K562 treated with DMSO at 1 percent for 12 hours (cell line): ENCODE results near the gene MAGOHB. TPM values are rescaled to one million over a fixed set of nuclear protein-coding genes. Genes with fewer than 3 reads are reported as not detected.

Source experiments
- total RNA-seq: library from RNA; unstranded; fragments of 300-600 nt; gene quantifications from 2 replicates; pipeline ENCODE4 v1.2.3, GENCODE V29; 2022; ENCODE audit not compliant: insufficient read depth

Gene MAGOHB
- total RNA-seq, result 6.0 and 9.4 TPM in 2 replicates

GRCh38 chr12:10613349-10614055, at the start of gene MAGOHB:
TSS of gene MAGOHB (minus strand) at chr12:10613609. CDS start at chr12:10613532, 77 bp downstream.

Other genes with a start within 250 kb of the MAGOHB start
- gene KLRK1, start 223.6 kb downstream of the MAGOHB start, total RNA-seq, result not detected in 2 replicates
- gene KLRC4, start 203.9 kb downstream of the MAGOHB start, total RNA-seq, result not detected in 2 replicates
- gene KLRC3, start 193.0 kb downstream of the MAGOHB start, total RNA-seq, result not detected in 2 replicates
- not detected in 2 replicates for gene KLRC2, start 177.6 kb downstream of the MAGOHB start, total RNA-seq
- not detected in 2 replicates for gene KLRC1, start 160.2 kb downstream of the MAGOHB start, total RNA-seq
- 0.57 TPM in 1 of 2 replicates, not detected in the other for gene EIF2S3B, start 107.7 kb downstream of the MAGOHB start, total RNA-seq
- 0.39 TPM in 1 of 2 replicates, not detected in the other for gene STYK1, start 60.4 kb upstream of the MAGOHB start, total RNA-seq
- 74.8 and 109 TPM in 2 replicates for gene YBX3, start 109.7 kb upstream of the MAGOHB start, total RNA-seq
- not detected in 2 replicates for gene TAS2R7, start 189.0 kb upstream of the MAGOHB start, total RNA-seq
- not detected in 2 replicates for gene TAS2R8, start 193.7 kb upstream of the MAGOHB start, total RNA-seq
- not detected in 2 replicates for gene TAS2R9, start 196.6 kb upstream of the MAGOHB start, total RNA-seq
- gene TAS2R10, start 212.7 kb upstream of the MAGOHB start, total RNA-seq, result not detected in 2 replicates
- gene PRR4, start 235.9 kb upstream of the MAGOHB start, total RNA-seq, result not detected in 2 replicates